Activated T-cell treated with anti-CD3 and anti-CD28 coated beads for 4 hours (primary cell): ENCODE measurements around the gene IGF2R.

ENCODE experiments used
- DNase-seq: peaks from one replicate; pipeline ENCODE4 v3.0.0-alpha.2; 2020

The IGF2R gene

DNA sequence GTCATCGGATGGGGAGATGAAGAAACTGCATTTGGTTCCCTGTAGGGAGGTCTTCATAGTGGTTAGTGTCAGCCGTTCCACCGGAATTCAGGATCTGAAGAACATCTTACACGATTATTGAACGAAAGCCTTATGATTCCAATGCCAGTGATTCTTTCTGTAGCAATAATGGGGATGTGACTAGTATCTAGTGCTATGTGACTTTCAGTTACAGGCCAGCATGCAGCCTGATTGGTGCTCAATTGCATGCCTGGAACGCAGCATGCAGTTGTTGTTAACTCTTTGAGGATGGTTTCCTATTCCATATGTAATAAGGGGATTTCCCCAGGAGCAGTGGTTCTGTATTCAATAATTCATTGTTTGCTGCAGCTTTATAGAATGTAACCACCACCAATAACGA is 81.1 kb downstream of the IGF2R start:
- DNase-seq = no peak

DNA sequence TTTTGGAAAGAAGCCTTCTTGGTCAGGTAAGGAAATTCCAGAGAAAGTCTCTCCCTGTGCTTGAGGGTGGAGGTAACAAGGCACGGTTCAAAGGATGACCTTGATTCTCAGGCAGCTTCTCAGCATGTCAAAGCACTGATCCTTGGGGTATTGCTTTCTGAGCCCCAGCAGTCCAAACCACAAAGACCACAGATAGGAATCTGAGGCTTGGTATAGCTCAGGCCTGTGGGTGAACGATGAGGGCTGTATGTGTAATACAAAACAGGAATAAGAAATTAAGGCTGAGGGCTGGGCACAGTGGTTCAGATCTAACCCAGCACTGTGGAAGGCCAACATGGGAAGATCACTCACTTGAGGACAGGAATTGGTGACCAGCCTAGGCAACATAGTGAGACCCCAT is 82.5 kb downstream of the IGF2R start:
- no peak for DNase-seq

DNA sequence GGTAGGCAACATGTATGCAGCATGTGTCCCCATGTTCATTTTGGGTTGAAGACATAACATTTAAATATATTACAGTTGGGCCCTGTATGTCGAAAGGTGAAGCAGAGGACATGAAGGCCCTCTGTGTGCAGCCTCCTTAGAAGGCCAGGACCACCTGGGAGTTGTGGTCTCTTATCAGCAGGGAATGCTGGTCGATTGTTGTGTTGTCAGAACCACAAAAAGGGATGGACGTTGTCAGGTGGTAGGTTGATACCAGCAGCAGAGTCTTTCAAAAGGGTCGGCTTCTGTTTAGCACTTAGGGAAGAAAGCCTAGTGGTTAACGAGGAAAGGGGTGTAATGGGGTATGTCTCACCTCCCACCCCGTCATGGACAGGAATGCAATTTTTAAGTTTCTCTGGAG is 85.4 kb downstream of the IGF2R start:
- no peak for DNase-seq

DNA sequence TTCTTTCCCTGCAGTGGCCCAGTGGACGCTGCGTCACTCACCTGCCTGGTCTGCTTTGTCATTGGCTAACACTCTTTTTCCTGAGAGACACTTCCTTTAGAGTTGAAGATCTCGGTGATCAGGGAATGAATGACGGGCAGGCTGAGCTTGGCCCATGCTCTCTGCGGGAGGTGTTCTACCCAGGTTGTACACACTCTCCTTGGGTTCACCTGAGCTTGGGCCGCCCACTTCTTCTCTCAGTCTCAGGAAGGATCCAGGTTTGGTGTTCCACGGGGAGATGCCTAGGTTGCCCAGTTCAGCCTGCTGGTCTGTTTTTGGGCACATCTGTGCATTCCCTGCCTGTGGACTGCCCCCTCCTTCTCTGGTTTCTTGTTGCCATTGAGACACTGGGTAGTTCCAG is 86.0 kb downstream of the IGF2R start:
- DNase-seq = no peak

DNA sequence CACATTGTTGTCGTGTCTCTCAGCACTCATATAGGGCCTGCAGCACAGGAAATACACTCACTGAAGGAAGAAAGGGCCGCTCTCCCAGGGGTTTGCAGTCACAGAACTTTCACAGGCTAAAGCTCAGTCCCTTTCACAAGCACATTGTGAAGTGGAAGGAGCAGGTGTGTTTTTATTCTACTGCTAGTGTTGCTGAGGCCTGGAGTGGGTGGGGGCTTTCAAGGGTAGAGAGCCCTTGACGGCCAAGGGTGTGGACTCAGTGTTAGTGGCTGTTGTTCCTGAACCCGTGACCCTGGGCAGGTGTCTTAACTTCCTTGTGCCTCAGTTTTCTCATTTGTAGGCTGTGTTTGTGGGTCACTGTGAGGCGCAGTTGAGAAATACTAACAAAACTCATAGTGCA is 86.5 kb downstream of the IGF2R start:
- no peak for DNase-seq

DNA sequence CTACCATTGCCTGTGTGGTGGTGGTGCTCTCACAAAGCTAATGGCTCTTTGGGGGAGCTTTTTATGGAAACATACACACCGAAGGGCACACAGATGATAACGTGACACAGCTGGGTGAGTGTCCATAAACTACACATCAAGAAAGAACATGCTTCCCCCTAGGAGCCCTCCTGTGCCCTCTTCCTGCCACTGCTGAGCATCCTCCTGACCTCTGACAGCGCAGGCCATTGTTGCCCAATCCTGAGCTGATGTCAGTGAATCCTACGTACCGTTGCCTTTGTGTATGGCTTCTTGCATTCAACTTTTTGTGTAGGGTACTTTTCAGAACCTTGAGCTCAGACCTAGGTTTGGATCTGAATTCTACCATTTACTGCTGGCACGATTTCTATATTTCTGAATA is 86.9 kb downstream of the IGF2R start:
- no peak for DNase-seq

DNA sequence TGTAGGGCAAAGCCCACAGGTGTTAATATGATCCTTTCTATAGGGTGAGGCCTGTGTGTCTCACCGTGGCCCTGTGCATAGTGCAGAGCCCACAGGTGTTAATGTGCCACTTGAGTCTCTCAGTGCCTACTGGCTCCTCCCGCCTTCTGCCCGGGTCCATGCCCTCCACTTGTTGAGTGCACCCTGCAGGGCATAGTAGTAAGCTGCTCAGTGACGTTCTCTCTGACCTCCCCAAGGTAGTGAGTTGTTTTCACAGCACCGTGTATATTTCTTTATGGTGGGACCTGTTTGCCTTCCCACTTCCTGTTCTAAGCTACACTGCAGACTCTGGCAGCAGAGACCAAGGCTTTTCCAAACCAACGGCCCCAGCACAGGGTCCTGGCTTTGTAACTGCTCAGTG is 88.2 kb downstream of the IGF2R start:
- no peak for DNase-seq

- no peak for DNase-seq
Measured at GRCh38 chr6:160058603-160059215, 89.8 kb downstream of the IGF2R start.

GRCh38 chr6:160060221-160060620 is 91.3 kb downstream of the IGF2R start:
- DNase-seq = no peak

GRCh38 chr6:160060920-160061447 is 92.1 kb downstream of the IGF2R start:
- no peak for DNase-seq

- no peak for DNase-seq
Measured at GRCh38 chr6:160063771-160064413, 95.0 kb downstream of the IGF2R start.

GRCh38 chr6:160065200-160065599 is 96.3 kb downstream of the IGF2R start:
- no peak for DNase-seq

DNA sequence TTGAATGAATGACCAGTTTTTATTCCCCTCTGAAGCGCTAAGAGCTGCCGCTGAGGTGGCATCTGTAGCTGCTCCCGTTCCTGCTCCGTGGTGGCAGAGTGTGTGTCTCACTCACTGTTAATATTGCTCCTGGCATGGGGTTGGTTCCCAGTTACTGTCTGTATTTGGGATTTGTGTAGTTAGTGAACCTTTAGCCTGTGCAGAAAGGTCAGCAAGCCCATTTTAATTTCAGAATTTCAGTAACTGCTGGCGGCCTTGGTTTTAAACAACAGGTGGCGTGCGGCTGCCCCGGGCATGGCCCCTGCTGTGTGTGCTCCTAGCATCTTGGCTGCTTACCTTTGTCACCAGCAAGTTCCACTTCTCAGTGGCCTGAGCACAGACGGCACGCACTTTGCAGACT is 98.7 kb downstream of the IGF2R start:
- DNase-seq = no peak

DNA sequence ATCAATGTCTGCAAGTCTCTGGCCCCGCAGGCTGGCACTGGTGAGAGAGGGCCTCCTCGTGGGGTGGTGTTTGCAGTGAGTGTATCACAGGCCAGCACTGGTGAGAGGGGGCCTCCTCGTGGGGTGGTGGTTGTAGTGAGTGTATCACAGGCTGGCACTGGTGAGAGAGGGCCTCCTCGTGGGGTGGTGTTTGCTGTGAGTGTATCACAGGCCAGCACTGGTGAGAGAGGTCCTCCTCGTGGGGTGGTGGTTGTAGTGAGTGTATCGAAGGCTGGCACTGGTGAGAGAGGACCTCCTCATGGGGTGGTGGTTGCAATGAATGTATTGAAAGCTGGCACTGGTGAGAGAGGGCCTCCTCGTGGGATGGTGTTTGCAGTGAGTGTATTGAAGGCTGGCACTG is 99.5 kb downstream of the IGF2R start:
- DNase-seq = no peak

- no peak for DNase-seq
Measured at GRCh38 chr6:160069050-160069454, 100.2 kb downstream of the IGF2R start.

GRCh38 chr6:160069459-160069858 is 100.6 kb downstream of the IGF2R start:
- no peak for DNase-seq

- DNase-seq = no peak
Measured at GRCh38 chr6:160070427-160070826, 101.5 kb downstream of the IGF2R start.

GRCh38 chr6:160070831-160071230 is 101.9 kb downstream of the IGF2R start:
- DNase-seq = no peak

DNA sequence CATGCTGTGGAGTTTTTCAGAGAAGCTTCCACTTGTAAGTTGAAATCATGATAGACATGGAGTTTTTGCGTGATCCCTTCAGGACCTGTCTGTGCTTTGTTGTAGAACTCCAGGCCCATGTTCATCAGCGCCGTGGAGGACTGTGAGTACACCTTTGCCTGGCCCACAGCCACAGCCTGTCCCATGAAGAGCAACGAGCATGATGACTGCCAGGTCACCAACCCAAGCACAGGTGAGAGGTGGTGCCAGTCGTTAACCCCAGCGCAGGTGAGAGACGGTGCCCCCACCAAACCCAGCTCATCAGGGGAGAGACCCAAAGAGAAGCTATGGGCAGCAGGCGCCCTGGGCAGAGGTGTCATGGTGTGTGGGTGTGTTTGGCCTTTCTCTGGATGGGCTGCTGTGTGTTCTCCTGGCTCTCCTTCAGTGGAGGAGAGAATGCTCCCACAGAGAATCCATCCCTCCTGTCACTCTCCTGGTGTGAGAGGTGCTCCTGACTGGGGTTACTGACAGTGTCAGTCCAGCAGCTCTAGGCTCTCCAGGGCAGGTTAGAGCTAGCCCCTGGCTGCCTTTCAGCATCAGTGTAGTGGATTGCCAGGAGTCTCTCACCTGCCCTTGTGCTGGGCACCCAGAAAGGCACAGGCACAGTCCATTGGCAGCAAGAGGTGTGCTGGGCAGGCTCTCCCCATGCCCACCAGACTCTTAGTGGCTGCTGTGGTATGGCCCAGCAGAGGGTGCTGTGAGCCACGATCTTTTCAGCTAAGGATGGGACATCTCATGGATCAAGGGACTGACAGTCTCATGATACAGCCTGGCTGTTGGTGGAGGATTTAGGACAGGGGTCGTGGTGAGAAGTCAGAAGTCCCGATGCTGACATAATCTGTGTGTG is 103.2 kb downstream of the IGF2R start:
- no peak for DNase-seq

DNA sequence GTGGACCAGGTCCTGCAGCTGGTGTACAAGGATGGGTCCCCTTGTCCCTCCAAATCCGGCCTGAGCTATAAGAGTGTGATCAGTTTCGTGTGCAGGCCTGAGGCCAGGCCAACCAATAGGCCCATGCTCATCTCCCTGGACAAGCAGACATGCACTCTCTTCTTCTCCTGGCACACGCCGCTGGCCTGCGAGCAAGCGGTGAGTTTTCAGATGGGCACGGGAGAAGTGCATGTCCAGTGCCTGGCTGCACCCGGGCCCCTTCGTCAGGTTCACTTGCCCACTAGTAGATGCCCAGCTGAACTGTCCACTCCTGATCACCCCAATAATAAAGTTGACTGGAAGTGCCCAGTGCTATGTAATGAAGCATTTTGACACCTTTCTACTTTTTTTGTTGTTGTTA is 104.4 kb downstream of the IGF2R start:
- DNase-seq = no peak

DNA sequence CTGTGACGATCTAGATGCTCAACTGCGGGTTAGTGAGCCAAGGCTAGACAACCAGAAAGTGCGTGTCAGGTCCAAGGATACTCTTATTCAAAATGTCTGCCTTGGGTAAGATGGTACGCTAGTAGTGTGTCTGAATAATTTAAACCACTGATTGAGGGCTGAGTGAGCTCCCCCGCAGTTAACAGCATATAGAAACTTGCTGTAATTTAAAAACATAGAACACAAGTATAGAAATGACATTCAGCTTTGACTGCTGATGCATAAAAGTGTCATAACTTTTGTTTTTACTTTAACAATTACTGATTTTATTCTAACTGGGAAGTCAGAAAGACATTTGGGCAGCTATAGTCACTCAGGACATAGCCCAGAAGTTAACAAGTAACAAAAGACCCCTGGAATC is 107.1 kb downstream of the IGF2R start:
- no peak for DNase-seq

DNA sequence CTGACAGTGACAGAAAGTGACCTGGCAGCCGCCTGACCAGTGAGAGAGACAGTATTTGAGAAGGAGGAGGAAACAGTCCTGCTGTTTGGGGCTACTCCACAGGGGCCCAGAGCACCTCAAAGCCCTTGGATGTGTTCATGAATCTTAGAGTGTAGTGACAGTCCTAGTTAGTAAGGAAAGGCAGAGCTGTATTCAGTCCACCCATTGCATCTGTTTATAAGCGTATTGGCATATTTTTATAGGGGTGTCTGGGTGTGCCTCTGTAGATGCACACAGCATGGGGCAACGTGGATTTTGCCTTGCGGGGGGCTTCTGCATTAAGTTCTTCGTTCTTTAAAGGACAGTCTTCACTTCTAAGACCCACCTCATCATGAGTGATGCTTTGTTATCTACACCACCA is 108.1 kb downstream of the IGF2R start:
- no peak for DNase-seq

GRCh38 chr6:160077526-160077925 is 108.6 kb downstream of the IGF2R start:
- DNase-seq = no peak
